ENCODE results near the gene DUSP8.
A peak's percentile ranks its signal among the peaks of the same experiment; 100 is the strongest.

The DUSP8 gene

GRCh38 chr11:1548221-1549070, 23.6 kb downstream of the DUSP8 start:
- TF ChIP-seq CTCF (IDR thresholded peaks at IDR 0.05; ENCODE audit: unreplicated experiment in 3 of 3) = no peak
- H3K27ac Mint-ChIP-seq = no peak overlapping the region
- H3K9me3 Mint-ChIP-seq = no peaks in the 10 kb centered on the region

GRCh38 chr11:1547467-1548098, 24.5 kb downstream of the DUSP8 start:
- Mint-ChIP-seq H3K4me1 (no peaks in the 10 kb centered on the region), H3K4me3 (peak overlapping the region in 1 of 3 experiments; percentile 43), H3K9me3 (no peaks in the 10 kb centered on the region), H3K27ac (no peak overlapping the region), H3K36me3 (ENCODE audit: low read depth) (no peaks in the 10 kb centered on the region), H3K27me3 (ENCODE audit: low read depth) (peaks cover 75% of the 10 kb centered on the region)
- TF ChIP-seq CTCF (IDR thresholded peaks at IDR 0.05; ENCODE audit: unreplicated experiment in 3 of 3) = no peak

More at GRCh38 chr11:1548221-1549070, 23.6 kb downstream of the DUSP8 start:
- Mint-ChIP-seq H3K36me3 (ENCODE audit: low read depth) (no peaks in the 10 kb centered on the region), H3K4me1 (no peaks in the 10 kb centered on the region), H3K4me3 (peak overlapping the region; percentile 54 to 66 (median 60)), H3K27me3 (ENCODE audit: low read depth) (peaks cover 80% of the 10 kb centered on the region)

- H3K36me3 Mint-ChIP-seq (ENCODE audit: low read depth) = no peaks in the 10 kb centered on the region
- H3K4me1 Mint-ChIP-seq = no peaks in the 10 kb centered on the region
- H3K27me3 Mint-ChIP-seq (ENCODE audit: low read depth) = peaks cover 69% of the 10 kb centered on the region
- H3K27ac Mint-ChIP-seq = no peak overlapping the region
- no peaks in the 10 kb centered on the region for H3K9me3 Mint-ChIP-seq
- H3K4me3 Mint-ChIP-seq = no peak overlapping the region
- TF ChIP-seq CTCF (IDR thresholded peaks at IDR 0.05; ENCODE audit: unreplicated experiment in 3 of 3) = peak; percentile 75 to 82 (median 82)
Observed at GRCh38 chr11:1546536-1547466, 25.3 kb downstream of the DUSP8 start.

GRCh38 chr11:1546077-1546535, 26.0 kb downstream of the DUSP8 start:
- TF ChIP-seq CTCF (IDR thresholded peaks at IDR 0.05; ENCODE audit: unreplicated experiment in 3 of 3) = no peak
- H3K27ac Mint-ChIP-seq = no peak overlapping the region
- no peaks in the 10 kb centered on the region for H3K4me1 Mint-ChIP-seq
- peak overlapping the region in 1 of 3 experiments; percentile 53 for H3K4me3 Mint-ChIP-seq
- no peaks in the 10 kb centered on the region for H3K9me3 Mint-ChIP-seq
- no peaks in the 10 kb centered on the region for H3K36me3 Mint-ChIP-seq (ENCODE audit: low read depth)
- peaks cover 75% of the 10 kb centered on the region for H3K27me3 Mint-ChIP-seq (ENCODE audit: low read depth)

- H3K4me3 Mint-ChIP-seq = no peak overlapping the region
- TF ChIP-seq CTCF (IDR thresholded peaks at IDR 0.05; ENCODE audit: unreplicated experiment in 3 of 3) = no peak
- H3K36me3 Mint-ChIP-seq (ENCODE audit: low read depth) = no peaks in the 10 kb centered on the region
- no peaks in the 10 kb centered on the region for H3K4me1 Mint-ChIP-seq
- peaks cover 80% of the 10 kb centered on the region for H3K27me3 Mint-ChIP-seq (ENCODE audit: low read depth)
- H3K9me3 Mint-ChIP-seq = no peaks in the 10 kb centered on the region
- H3K27ac Mint-ChIP-seq = no peak overlapping the region
Observed at GRCh38 chr11:1545432-1545831, 26.6 kb downstream of the DUSP8 start.
